HT1080 (cell line): ENCODE data around the gene MAML1. TPM values are rescaled to one million over a fixed set of nuclear protein-coding genes. Genes with fewer than 3 reads are reported as not detected.

Source experiments
- DNase-seq: peaks from one replicate; pipeline ENCODE4 v3.0.0-alpha.2; 2015; ENCODE audit warnings: low read depth
- total RNA-seq: library from RNA; depleted of rRNA; stranded (reverse); fragments of >200 nt; shearing (Covaris generic); gene quantifications from 2 replicates; pipeline ENCODE4 v1.2.3, GENCODE V29; 2014

Gene MAML1
- total RNA-seq, 1 experiment from 2014 or later, result 13.5 TPM

DNA sequence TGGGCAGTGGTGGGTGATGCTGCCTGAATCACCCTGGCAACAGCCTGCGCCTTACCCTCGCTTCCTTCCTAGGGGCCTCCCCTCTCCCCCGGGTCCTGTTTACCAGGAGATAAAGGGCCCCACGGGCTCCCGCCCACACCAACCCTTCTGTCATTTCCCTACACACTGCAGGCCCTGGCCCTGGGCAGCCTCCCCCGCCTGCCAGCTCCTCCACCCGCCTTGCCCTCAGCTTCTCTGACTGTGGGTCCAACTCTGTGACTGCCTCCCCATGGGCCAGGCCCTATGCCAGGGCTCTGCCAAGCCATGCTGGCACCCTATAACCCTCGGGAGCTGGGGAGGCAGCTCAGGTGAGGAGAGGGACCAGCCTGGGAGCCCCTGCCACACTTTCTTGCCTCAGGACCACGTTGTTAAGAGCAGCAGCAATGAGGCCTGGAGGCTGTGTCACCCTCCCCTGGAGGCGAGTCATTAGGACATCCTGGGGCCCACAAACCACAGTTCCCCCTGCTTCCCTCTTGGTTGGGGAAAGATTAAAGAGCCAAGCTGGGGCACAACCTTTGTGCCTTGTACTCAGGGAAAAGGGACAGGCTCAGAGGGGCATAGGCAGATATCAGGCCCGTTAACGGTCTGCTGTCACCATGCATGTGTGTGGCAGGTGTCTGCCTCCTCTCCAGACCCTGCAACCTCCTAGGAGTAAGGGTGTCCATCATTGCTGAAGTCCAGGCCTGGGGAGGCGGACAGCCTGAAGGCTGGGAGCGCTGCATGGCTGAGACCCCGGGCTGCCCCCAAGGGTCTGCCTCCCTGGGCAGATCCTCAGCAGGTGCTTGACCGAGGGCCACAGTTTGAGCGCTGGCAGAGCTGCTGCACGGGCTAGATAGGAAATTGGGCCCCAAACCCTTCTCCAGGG, 71.3 kb downstream of the MAML1 start:
- peak; percentile 58 for DNase-seq

DNA sequence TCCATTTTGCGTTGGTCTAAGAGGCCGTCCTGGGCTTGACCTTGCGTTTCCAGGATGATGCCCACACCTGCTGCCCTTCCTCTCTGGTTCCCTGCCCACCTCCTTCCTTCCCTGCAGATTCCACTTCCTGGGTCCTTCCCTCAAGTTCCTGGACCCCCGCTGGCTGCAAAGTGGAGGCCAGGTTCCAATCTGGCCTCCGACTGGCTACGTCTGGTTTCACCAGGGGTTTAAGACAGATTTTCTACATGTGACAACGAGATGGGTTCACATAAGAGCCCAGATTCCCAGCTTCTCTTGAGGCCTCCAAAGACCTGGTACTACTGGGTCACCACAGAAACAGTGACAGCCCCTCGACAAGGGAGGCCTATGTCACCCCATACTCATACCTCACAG, 71.9 kb downstream of the MAML1 start:
- no peak for DNase-seq

DNA sequence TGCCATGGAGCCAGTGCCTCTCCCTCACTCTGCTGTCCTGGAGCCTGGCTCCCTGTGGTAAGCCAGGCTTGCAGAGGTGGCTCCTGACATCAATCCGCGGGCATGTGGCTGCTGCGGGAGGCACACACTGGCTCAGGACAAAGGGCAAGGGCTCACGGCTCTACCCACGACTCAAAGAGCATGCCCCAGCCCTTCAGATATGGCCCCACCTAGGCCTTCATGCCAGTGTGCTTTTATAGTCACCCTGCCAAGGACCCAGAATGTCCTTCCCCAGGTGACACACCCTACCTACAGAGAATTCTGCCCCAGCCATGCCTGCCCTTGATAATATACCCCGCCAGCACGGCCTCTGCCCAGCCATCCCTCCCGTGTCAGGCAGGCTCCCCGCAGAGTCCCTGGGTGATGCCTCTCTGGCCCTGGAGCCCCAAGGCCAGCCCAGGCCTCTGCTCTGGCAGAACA, 72.5 kb downstream of the MAML1 start:
- DNase-seq, result no peak

DNA sequence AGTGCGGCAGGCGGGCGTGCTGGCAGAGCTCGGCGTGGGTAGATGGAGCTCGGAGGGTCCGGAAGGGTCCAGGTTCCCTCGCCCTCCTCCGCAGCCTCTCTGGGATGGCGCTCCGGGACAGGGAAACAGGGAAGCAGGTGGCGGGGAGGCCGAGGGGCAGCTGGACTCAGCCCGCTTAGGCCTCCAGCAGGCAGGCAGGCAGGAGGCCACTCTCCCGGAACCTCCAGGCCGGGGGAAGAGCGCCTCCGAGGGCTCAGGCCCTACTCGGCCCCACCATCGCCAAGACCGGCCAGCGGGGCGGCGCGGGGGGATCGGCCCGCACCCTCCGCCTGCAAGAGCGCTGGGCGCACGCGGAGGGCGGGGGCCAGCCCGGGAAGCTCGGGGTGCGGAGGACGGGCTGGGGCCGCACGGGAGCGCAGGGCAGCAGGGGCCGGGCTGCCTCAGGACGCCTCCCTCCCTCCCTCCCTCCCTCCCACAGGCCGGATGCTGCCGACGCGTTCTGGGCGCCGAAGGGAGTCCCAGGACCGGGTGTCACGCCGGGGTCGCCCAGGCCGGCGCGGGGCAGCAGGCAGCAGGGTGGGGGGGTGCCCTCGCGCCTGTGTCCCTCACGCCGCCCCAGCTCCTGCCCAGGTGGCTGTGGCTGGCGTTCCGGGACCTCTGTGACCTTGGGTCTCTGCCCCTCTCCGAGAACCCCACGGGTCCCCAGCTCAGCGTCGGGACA, 73.1 kb downstream of the MAML1 start:
- no peak for DNase-seq

DNA sequence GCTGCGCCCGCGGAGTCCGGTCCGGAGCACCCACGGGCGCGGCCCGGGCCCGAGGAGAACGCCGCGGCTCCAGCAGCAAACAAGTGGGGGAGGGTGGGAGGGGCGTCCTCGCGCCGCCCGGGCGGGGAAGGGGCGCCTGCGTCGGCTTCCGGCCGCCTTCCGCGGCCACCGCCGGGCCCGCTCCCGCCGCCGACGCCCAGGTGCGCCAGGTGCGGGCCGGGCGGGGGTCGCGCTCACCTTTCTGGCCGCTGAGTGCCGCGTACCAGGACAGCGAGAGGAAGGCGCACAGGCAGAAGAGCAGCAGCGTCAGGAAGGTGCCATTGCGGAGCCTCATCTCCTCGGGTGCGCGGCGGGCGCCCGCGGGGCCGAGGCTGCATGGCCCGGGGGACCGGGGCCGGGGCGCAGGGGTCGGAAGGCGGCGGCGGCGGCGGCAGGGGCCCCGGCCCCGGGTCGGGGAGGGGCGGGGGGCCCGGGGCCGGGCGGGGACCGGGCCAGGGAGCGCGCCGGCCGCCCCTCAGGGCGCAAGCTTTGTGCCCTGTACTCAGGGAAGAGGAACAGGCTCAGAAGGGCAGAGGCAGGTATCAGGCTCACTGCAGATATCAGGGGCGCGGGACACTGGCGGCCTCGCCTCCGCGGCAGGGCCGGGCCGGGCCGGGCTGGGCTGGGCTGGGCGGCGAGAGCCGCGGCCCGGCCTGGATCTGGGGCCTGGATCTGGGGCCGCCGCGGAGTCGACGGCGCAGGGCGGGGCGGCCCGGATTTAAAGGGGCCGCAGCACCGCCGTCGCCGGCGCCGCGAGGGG, 73.8 kb downstream of the MAML1 start, which contains the start of gene MGAT4B:
Gene MGAT4B, minus strand, starts transcription at position 617 of the 799 bp plus-strand sequence. Its CDS starts 283 bp downstream, at position 334.
- peak; percentile 71 for DNase-seq

DNA sequence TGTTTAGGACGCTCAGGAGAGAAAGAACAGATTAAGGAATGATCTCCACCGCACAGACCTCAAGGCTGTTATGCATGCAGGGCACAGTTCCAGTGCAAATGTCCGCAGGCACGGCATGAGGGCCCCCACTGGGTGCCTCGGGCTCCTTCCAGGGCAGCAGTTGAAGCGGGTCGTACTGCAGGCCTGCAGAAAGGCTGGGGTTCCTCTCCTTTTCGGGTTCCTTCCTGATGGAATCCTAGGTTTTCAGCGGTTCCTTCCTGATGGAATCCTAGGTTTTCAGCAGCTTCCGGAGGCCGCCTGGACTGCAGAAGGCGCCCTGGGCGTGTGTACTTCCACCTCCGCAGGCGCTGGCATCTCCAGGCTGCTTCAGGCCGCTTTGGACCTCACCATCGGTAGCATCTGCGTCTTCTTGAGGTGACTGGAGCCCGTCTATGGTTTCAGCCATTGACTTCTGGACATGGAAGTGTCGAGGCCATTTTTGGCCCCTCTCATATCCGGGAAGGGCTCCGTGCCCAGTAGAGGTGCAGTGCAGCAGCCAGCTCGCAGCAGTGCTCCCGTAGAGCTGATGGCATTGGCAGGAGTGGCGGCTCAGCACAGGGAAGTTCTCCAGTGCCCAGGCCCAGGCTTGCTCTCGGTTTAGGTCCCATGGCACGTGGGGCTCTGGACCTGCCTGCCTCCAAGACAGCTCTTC, 79.7 kb downstream of the MAML1 start:
- DNase-seq, result no peak

DNA sequence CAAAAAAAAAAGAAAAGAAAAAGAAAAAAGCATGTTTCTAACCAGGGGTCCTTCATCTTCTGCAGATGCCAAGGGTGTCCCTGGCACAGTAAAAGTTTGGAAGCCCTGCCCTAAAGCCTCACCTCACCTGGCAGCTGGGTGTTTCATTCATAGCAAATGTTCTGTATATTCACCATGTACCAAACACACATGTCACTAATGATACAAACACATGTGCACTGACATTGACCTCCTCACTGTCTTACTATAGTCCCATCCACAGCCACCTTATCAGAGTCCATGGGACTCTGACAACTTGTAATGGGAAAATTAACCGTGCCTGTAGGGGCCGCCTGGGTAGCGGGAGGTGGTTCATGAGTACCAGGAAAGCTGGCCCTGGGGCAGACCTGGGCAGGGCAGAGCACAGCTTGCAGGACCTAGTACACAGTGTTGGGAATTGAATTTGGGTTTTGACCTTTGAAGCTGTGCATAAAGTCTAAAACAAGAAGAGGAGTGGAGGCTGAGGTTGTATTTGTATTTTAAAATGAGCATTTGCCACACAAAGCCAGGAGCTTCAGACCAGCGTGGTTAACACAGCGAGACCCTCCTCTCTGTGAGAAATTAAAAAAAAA, 80.5 kb downstream of the MAML1 start:
- no peak for DNase-seq

DNA sequence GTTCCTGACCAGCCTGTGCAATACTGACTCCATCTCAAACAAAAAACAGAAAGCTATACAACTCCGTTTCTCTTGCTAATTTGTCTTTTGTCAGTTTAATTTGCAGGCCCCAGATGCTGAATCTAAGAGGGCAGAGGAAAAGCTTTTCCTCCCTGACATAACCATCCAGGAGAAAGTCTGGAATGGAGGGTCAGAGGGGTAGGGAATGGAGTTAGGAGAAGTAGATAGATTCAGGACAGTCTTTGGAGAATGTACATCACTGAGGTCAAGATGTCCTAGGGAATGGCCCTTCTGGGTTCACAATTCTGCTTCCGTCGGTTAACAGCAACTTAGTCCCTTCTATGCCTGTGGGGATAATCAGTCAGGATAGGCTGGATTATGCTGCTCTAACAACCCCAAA, 81.5 kb downstream of the MAML1 start:
- no peak for DNase-seq

DNA sequence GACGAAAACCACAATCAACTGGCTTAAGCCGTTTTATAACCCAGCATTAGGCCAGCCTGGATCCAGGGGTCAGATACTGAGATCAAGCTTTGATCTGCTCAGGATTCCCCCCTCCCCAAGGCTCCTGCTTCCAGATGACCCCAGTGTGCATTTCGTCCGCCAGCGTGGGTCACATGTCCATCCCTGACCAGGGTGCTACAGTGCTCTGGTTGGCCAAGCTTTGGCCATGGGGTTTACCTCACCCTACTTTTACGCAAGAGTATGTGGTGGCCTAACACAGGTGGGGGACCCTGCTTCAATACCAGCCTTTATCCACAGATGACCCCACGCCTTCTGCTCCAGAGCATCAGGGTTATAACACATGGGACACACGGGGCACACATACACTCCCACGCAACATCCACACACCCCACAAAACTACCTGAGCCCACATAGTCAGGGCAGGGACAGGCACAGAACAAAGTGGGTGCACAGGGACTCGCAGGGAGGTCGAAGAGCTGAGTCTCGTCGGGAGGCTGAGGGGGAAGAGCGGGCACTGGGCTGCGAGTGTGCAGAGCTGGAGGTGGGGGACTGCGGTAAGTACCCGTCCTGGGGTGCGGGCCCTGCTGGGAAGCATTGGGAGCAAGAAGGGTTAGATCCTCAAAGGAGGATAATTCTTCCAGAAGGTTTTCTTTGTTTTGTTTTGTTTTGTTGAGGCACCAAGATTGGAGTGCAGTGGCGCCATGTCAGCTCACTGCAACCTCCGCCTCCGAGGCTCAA, 83.0 kb downstream of the MAML1 start:
- no peak for DNase-seq

DNA sequence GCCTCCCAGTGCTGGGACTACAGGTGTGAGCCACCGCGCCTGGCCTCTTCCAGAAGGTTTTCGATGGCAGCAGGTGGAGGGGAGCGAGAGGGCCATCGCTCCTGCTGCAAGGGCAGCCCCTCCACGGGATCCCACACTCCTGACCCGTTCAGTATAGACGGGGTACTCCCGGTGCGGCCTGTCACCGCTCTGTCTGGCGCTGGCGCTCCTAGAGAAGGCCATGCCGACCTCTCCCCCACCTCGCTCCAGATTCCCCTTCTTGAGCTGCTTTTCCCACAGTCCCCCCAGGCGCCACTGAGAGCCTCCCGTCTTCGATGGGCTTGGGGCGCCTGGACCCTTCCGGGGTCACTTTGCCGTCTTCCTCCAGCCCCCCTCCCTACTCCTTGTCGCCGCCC, 83.8 kb downstream of the MAML1 start:
- DNase-seq, result no peak

DNA sequence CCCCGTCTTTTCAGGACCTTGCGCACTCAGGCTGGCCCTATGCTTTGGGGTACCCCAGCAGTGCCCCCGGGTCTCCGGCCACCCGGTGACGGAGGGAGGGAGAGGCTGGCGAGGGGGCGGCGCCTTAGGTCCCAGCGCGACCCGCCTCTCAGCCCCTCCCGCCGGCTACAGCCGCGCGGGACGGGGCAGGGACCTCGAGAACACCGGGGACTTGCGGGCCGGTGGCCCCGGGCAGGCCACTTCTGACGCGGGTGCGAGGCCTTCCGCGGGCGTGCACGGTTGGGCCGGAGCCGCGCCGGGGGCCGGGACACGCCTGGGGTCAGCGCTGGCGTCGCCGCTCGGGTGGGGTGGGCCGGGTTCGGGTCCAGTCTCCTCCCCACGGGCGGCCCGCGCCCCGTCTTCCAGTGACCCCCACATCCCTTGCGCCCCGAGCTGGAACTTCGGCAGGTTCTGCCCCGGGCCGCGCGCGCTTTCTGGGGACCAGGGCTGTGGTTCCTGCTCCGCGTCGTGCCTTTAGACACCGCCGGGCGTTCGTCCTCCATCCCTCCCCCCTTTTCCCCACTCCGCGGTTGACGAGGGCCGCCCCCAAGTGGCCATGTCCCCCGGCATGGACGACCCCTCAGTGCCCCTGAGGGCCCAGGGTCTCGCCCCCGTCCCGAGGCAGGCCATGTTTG, 84.3 kb downstream of the MAML1 start:
- DNase-seq, result no peak

DNA sequence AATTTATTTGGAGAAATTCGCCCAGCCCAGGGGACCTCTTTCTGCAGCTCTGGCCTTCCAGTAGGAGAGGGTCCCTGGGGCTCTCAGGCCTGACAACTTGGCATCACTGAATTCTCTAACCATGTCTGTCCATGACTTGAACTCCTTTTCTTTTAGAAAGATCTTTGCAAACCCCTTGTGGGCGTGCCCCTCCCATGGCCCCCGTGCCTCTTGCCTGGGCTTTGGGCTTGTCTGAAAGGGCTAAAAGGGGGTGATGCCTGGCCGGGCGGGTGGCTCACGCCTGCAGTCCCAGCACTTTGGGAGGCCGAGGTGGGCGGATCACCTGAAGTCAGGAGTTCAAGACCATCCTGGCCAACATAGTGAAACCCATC, 84.8 kb downstream of the MAML1 start:
- DNase-seq, result no peak

DNA sequence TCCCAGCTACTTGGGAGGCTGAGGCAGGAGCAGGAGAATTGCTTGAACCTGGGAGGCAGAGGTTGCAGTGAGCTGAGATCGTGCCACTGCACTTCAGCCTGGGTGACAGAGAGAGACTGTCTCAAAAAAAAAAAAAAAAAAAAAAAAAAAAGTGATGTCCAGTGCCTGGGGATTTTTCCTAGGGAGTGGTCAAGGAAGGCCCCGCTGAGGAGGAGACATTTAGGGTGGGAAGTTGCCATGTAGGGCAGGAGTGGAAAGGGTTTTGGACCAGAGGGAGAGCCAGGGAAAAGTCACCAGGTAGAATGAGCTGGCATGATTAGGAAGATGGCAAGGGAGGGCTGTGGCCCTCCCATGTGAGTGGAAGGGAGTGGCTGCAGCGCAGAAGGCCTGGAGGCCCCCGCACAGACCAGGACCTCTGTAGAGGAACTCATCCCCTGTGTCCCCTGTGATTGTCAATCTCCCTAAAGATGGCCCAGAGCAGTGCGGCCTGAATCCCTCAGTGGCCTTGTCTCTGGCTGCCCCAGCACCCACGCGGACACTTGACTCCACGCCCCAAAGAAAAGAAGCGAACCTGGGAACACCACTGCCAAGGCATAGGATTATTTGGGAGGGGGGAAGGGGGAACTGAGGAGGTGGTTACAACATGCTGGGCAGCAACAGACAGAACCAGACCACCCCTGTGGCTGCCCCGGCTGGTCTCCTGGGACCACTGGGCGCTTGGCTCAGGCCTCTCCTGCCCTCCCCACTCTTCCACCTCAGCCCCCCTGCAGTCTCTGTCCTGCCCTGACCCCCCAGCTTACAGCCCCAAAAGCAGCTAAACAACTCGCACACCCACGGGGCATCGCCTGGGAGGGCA, 85.5 kb downstream of the MAML1 start:
- DNase-seq, result no peak

DNA sequence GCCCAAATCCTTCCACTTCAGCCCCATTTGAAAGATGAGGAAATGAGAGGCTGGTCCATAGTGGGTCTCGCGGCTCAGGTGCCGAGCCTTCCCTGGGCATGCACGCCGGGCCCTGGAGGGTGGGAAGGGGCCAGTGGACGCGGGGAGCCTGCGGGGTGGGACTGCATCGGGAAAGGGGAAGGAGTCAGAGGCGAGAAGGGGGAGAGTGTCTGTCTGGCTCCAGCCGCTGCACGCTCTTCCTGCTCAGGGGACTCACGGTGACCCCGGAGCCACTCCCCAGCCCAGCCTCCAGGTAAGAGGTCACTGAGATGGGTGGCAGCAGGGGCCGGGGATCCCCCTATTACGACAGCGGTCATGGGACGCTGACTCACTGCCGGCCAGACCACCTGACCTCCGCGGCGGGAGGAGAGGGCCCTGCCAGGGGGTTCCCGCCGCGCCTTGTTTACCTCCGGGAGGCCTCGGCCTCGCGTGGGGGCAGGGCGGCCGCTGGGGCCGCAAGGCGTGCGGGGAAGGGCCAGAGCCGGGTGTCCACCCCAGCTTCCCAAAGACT, 86.2 kb downstream of the MAML1 start:
- DNase-seq, result peak; percentile 96

DNA sequence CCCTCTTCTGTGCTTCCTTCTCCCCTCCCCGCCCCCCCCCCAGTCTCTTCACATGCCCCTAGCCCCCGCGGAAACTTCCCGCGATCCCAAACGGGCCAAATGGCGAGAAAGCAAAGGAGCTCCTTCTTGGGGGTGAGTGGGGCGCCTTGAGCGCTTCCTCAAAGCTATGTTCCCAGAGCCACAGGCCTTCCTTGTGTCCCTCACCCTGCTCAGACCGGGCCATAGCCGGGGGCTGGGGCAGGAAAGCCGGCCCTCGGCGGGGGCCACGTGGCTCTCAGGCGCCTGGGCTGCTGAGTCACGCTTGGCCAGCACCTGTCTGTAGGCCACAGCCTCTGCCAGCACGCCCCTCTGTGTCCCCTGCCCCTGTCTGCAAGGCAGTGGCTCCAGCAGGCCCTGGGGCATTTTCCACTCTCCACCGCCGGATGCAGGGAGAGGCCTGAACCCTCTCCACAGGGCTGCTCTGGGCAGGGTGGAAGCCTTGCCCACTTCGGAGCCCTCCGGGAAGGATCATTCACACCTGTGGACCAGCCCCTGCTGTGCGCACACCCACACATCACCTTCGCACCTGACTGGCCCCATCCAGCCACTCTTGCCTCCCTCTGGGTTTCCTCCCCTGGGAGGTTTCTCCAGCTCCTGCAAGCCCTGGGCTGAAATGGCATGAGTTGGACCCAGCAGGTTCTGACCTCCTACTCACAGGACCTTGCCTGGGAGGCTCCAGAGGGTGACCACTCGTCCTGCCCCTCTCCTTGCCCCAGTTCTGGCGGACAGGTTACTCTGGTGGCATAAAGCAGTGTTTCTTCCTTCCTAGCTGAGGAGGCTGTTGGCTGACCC, 86.9 kb downstream of the MAML1 start:
- DNase-seq, result peak; percentile 82

DNA sequence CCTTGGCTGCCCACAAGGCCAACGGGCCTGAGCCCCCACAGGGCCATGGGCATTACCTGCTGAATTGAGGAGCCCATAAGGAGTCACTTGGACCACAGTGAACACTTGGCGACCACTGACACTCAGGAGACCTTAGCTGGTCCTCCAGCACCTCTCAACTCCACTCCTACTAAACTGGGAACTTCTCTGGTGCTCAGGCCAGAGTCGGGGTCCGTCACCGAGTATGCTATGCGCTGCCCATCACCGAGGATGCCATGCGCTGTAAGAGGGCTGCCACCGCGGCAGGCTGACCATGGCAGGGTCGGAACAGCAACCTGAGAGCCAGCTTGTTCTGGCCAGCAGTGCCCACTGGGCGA, 87.5 kb downstream of the MAML1 start:
- no peak for DNase-seq
